WTC11 (cell line): ENCODE results near the gene RBBP6. TPM values are rescaled to one million over a fixed set of nuclear protein-coding genes. Genes with fewer than 3 reads are reported as not detected.

Experiments
- ATAC-seq: fragments of 200-7000 bp; cut with Tn5 transposase; 2 replicates; pipeline ENCODE4 v1.10.0; 2021; ENCODE audit warnings: mild to moderate bottlenecking, moderate library complexity
- CTCF ChIA-PET: fragments of 300-600 bp; sonication (Branson Sonifier 250); formaldehyde crosslinking; loops from one replicate; lab custom pipeline; 2021; ENCODE audit warnings: antibody characterized with exemption; lab: Charles Lee
- POLR2A ChIA-PET: fragments of 350-600 bp; sonication (Branson Sonifier 250); formaldehyde crosslinking; loops from one replicate; lab custom pipeline; 2021; ENCODE audit warnings: antibody characterized with exemption; lab: Charles Lee
- DNase-seq: peaks from one replicate; pipeline ENCODE4 v3.0.0; 2021; ENCODE audit warnings: low spot score
- H3K27ac Mint-ChIP-seq: 2 replicates; pipeline ENCODE4 v1.8.0; 2021; ENCODE audit warnings: mixed read lengths
- H3K27me3 Mint-ChIP-seq: 2 replicates; pipeline ENCODE4 v1.8.0; 2021; ENCODE audit warnings: low read depth, mild to moderate bottlenecking, moderate library complexity, mixed read lengths
- H3K36me3 Mint-ChIP-seq: 2 replicates; pipeline ENCODE4 v1.8.0; 2021; ENCODE audit warnings: mixed read lengths
- H3K4me1 Mint-ChIP-seq: 2 replicates; pipeline ENCODE4 v1.8.0; 2022; ENCODE audit warnings: mixed read lengths
- H3K4me3 Mint-ChIP-seq: 2 replicates; pipeline ENCODE4 v1.8.0; 2021; ENCODE audit warnings: mild to moderate bottlenecking, moderate library complexity, mixed read lengths
- H3K9me3 Mint-ChIP-seq: 2 replicates; pipeline ENCODE4 v1.8.0; 2021; ENCODE audit warnings: mixed read lengths
- GTF2I ChIP-seq: fragments of 250-450 bp; sonication (Bioruptor Pico); conservative IDR thresholded peaks from 2 replicates; pipeline ENCODE4 v1.4.0; 2021; ENCODE audit warnings: mild to moderate bottlenecking
- JAZF1 ChIP-seq: fragments of 250-450 bp; sonication (Bioruptor Pico); IDR thresholded peaks from 2 replicates; pipeline ENCODE4 v1.9.0; 2021; ENCODE audit warnings: moderate library complexity, mild to moderate bottlenecking, inconsistent platforms
- MYBL2 ChIP-seq: sonication (generic); formaldehyde crosslinking; IDR thresholded peaks from 2 replicates; pipeline ENCODE4 v1.8.1; 2023; ENCODE audit warnings: mild to moderate bottlenecking, moderate library complexity, missing genetic modification reagents
- NFE2L1 ChIP-seq: sonication (generic); formaldehyde crosslinking; IDR thresholded peaks from 2 replicates; pipeline ENCODE4 v1.8.1; 2023; ENCODE audit warnings: missing genetic modification reagents
- SOX15 ChIP-seq: fragments of 250-450 bp; sonication (Bioruptor Pico); IDR thresholded peaks from 2 replicates; pipeline ENCODE4 v1.9.0; 2021; ENCODE audit warnings: mild to moderate bottlenecking
- ZNF121 ChIP-seq: sonication (generic); formaldehyde crosslinking; IDR thresholded peaks from 2 replicates; pipeline ENCODE4 v1.8.0; 2023; ENCODE audit warnings: missing genetic modification reagents
- ZNF396 ChIP-seq: fragments of 250-450 bp; sonication (Bioruptor Pico); IDR thresholded peaks from 2 replicates; pipeline ENCODE4 v1.8.0; 2021; ENCODE audit warnings: mild to moderate bottlenecking, moderate library complexity, borderline replicate concordance
- total RNA-seq: library from RNA; stranded (reverse); gene quantifications from 3 replicates; pipeline ENCODE4 v1.2.3, GENCODE V29; 2021
- TF ChIP-seq, protein P1 (sequence below): sonication (generic); formaldehyde crosslinking; conservative IDR thresholded peaks from 2 replicates; pipeline ENCODE4 v1.8.1; 2022; ENCODE audit warnings: mild to moderate bottlenecking, missing genetic modification reagents
- TF ChIP-seq, protein P2 (sequence below): fragments of 250-450 bp; sonication (Bioruptor Pico); IDR thresholded peaks from 2 replicates; pipeline ENCODE4 v1.8.0; 2021; ENCODE audit warnings: mild to moderate bottlenecking
- TF ChIP-seq, protein P3 (sequence below): sonication (generic); formaldehyde crosslinking; IDR thresholded peaks from 2 replicates; pipeline ENCODE4 v1.8.1; 2023; ENCODE audit warnings: mild to moderate bottlenecking, missing genetic modification reagents, moderate library complexity
- TF ChIP-seq, protein P4 (sequence below): sonication (generic); formaldehyde crosslinking; IDR thresholded peaks from 2 replicates; pipeline ENCODE4 v1.8.1; 2022; ENCODE audit warnings: low read depth, mild to moderate bottlenecking, moderate library complexity, missing genetic modification reagents, borderline replicate concordance
- TF ChIP-seq, protein P5 (sequence below): sonication (generic); formaldehyde crosslinking; conservative IDR thresholded peaks from 2 replicates; pipeline ENCODE4 v1.8.1; 2023; ENCODE audit warnings: mild to moderate bottlenecking, low read depth, missing genetic modification reagents, moderate library complexity
- TF ChIP-seq, protein P6 (sequence below): fragments of 200-600 bp; IDR thresholded peaks from 2 replicates; pipeline ENCODE4 v1.8.0; 2022; ENCODE audit warnings: antibody characterized with exemption

RBBP6 gene
- total RNA-seq, 1 experiment from 2014 or later: 62.4 TPM

DNA sequence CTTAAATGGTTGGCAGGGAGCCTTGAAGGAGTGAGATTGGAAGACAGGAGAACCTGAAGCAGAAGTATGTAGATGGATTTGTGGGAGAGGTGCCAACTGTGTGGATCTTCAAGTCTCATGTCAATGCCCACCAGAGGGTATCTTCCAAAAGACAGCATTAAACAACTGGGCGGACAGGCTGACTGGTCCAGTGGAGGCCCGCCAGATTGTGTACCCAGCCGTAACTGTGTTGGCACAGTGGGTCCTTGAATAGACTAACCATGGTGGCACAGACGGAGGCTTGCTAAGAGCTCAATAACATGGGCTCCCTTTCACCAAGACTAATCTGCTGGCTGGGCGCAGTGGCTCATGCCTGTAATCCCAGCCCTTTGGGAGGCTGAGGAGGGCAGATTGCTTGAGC lies 24.2 kb upstream of the RBBP6 start:
- H3K9me3 Mint-ChIP-seq: no peaks in the 10 kb centered on the region
- no peak overlapping the region for H3K4me3 Mint-ChIP-seq
- ATAC-seq (no peak), DNase-seq (no peak)
- ChIA-PET POLR2A (no interaction called here), CTCF (interaction anchor here (0.7 to 3.0 kb wide), 7 partner anchors 10 to 473 kb away, joined by 3 to 17 read pairs (median 7); no protein-coding TSS in a partner anchor)
- no peaks in the 10 kb centered on the region for H3K36me3 Mint-ChIP-seq
- H3K27ac Mint-ChIP-seq: no peak overlapping the region
- no peak for TF ChIP-seq SOX15 (CRISPR knock-in tag)
- TF ChIP-seq, protein P1, sequence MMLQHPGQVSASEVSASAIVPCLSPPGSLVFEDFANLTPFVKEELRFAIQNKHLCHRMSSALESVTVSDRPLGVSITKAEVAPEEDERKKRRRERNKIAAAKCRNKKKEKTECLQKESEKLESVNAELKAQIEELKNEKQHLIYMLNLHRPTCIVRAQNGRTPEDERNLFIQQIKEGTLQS: no peak
- TF ChIP-seq, protein P2, sequence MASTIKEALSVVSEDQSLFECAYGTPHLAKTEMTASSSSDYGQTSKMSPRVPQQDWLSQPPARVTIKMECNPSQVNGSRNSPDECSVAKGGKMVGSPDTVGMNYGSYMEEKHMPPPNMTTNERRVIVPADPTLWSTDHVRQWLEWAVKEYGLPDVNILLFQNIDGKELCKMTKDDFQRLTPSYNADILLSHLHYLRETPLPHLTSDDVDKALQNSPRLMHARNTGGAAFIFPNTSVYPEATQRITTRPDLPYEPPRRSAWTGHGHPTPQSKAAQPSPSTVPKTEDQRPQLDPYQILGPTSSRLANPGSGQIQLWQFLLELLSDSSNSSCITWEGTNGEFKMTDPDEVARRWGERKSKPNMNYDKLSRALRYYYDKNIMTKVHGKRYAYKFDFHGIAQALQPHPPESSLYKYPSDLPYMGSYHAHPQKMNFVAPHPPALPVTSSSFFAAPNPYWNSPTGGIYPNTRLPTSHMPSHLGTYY (CRISPR knock-in tag): no peak
- TF ChIP-seq, protein P3, sequence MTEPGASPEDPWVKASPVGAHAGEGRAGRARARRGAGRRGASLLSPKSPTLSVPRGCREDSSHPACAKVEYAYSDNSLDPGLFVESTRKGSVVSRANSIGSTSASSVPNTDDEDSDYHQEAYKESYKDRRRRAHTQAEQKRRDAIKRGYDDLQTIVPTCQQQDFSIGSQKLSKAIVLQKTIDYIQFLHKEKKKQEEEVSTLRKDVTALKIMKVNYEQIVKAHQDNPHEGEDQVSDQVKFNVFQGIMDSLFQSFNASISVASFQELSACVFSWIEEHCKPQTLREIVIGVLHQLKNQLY (CRISPR knock-in tag): no peak
- TF ChIP-seq MYBL2 (CRISPR knock-in tag): no peak
- TF ChIP-seq NFE2L1 (CRISPR knock-in tag): no peak
- TF ChIP-seq, protein P4, sequence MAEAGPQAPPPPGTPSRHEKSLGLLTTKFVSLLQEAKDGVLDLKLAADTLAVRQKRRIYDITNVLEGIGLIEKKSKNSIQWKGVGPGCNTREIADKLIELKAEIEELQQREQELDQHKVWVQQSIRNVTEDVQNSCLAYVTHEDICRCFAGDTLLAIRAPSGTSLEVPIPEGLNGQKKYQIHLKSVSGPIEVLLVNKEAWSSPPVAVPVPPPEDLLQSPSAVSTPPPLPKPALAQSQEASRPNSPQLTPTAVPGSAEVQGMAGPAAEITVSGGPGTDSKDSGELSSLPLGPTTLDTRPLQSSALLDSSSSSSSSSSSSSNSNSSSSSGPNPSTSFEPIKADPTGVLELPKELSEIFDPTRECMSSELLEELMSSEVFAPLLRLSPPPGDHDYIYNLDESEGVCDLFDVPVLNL (CRISPR knock-in tag): no peak
- no peak for TF ChIP-seq JAZF1 (CRISPR knock-in tag)
- H3K4me1 Mint-ChIP-seq: 0 out of 2 replicates have a peak, but pooled peaks cover 3% of the 10 kb centered on the region
- no peaks in the 10 kb centered on the region for H3K27me3 Mint-ChIP-seq

DNA sequence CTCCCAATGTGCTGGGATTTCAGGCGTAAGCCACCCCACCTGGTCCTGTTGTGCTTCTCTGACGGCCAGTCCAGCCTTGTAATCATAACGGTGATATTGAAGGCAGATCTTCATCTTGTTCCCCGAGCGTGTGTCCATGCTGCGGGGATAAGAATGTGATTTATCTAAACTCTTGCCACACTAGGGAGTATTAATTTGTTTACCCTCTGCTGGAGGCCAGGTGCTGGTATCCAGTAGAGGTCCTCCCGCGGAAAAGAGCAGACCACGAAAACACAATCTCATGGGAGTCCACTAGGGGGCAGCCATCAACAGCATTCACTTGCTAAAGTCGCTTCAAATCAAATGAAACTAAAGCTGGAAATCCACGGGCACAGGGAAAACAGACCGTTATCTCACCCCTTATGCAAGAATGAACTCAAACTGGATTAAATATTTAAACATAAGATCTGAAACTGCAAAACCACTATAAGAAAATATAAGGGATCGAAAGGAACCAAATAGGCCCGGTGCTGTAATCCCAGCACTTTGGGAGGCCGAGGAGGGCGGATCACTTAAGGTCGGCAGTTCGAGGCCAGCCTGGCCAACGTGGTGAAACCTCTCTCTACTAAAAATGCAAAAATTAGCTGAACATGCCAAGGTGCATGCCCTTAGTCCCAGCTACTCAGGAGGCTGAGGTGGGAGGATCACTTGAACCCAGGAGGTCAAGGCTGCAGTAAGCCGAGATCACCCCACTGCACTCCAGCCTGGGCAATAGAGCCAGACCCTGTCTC lies 22.3 kb upstream of the RBBP6 start:
- H3K9me3 Mint-ChIP-seq: no peaks in the 10 kb centered on the region
- ATAC-seq: peak; percentile 76
- 0 out of 2 replicates have a peak, but pooled peaks cover 3% of the 10 kb centered on the region for H3K4me1 Mint-ChIP-seq
- no peaks in the 10 kb centered on the region for H3K36me3 Mint-ChIP-seq
- H3K27me3 Mint-ChIP-seq: no peaks in the 10 kb centered on the region
- POLR2A ChIA-PET: no interaction called here
- TF ChIP-seq ZNF121 (CRISPR knock-in tag): peak; percentile 28; the same call in 1 of the 2 replicates
- TF ChIP-seq, protein P5, sequence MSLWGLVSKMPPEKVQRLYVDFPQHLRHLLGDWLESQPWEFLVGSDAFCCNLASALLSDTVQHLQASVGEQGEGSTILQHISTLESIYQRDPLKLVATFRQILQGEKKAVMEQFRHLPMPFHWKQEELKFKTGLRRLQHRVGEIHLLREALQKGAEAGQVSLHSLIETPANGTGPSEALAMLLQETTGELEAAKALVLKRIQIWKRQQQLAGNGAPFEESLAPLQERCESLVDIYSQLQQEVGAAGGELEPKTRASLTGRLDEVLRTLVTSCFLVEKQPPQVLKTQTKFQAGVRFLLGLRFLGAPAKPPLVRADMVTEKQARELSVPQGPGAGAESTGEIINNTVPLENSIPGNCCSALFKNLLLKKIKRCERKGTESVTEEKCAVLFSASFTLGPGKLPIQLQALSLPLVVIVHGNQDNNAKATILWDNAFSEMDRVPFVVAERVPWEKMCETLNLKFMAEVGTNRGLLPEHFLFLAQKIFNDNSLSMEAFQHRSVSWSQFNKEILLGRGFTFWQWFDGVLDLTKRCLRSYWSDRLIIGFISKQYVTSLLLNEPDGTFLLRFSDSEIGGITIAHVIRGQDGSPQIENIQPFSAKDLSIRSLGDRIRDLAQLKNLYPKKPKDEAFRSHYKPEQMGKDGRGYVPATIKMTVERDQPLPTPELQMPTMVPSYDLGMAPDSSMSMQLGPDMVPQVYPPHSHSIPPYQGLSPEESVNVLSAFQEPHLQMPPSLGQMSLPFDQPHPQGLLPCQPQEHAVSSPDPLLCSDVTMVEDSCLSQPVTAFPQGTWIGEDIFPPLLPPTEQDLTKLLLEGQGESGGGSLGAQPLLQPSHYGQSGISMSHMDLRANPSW: no peak
- TF ChIP-seq, protein P6, sequence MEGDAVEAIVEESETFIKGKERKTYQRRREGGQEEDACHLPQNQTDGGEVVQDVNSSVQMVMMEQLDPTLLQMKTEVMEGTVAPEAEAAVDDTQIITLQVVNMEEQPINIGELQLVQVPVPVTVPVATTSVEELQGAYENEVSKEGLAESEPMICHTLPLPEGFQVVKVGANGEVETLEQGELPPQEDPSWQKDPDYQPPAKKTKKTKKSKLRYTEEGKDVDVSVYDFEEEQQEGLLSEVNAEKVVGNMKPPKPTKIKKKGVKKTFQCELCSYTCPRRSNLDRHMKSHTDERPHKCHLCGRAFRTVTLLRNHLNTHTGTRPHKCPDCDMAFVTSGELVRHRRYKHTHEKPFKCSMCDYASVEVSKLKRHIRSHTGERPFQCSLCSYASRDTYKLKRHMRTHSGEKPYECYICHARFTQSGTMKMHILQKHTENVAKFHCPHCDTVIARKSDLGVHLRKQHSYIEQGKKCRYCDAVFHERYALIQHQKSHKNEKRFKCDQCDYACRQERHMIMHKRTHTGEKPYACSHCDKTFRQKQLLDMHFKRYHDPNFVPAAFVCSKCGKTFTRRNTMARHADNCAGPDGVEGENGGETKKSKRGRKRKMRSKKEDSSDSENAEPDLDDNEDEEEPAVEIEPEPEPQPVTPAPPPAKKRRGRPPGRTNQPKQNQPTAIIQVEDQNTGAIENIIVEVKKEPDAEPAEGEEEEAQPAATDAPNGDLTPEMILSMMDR: peak; percentile 86
- no peak for TF ChIP-seq ZNF396 (CRISPR knock-in tag)
- 0 out of 2 replicates have a peak, but pooled peaks have one; percentile 48 for TF ChIP-seq GTF2I
- TF ChIP-seq, all 79 proteins: peak for 3
- Mint-ChIP-seq H3K27ac (no peak overlapping the region), H3K4me3 (no peak overlapping the region)
- CTCF ChIA-PET: interaction anchor here (0.6 to 1.6 kb wide), 34 partner anchors 9 to 638 kb away, joined by 3 to 22 read pairs (median 4); partner anchors contain the start of gene RBBP6
- DNase-seq: peak; percentile 85
